ENCODE measurements around the gene CCDC82. TPM values are rescaled to one million over a fixed set of nuclear protein-coding genes. Genes with fewer than 3 reads are reported as not detected.

Gene CCDC82
- total and polyA plus RNA-seq, 5 donors from 2014 or later = 22.2 to 37.3 (median 26.2) TPM

DNA sequence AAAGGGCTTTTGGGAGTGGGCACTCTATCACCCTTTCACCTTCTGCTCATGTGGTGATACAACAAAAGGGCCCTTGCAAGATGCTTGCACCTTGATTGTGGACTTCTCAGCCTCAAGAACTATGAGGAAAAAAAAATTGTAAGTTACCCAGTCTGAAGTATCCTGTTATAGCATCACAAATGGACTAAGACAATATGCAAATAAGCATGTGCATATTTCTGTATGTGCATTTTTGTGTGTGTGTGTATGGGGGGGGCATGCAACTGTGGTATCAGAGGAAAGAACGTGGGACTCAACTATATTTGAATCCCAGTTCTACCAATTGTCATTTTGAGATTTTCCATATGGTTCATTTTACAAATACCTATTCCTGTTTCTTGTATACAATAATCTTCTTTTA lies 11.0 kb upstream of the CCDC82 start:
- Histone ChIP-seq H3K4me1 (ENCODE audit: control insufficient read depth, insufficient read depth, low read length, poor library complexity, severe bottlenecking) (no peaks in the 10 kb centered on the region), H3K4me3 (ENCODE audit: low read depth, low read length) (no peak overlapping the region), H3K36me3 (ENCODE audit: control insufficient read depth, insufficient read depth, low read length) (no peaks in the 10 kb centered on the region), H3K9me3 (ENCODE audit: control insufficient read depth in 2 of 2, low read length in 2 of 2) (no peaks in the 10 kb centered on the region), H3K27me3 (ENCODE audit: control insufficient read depth, insufficient read depth, low read length) (peaks cover 11% of the 10 kb centered on the region), H3K27ac (ENCODE audit: insufficient read depth, low read length, poor library complexity, severe bottlenecking) (no peak overlapping the region)
- peaks cover 0 to 8% (median 0%) of the 10 kb centered on the region in 7 donors for H3K9me3 Mint-ChIP-seq
- DNase-seq (no peak), ATAC-seq (ENCODE audit: low read depth in 2 of 2) (no peak)
- peaks cover 12% of the 10 kb centered on the region for H3K27me3 Mint-ChIP-seq
- no peak overlapping the region for H3K27ac Mint-ChIP-seq
- no peak overlapping the region for H3K4me3 Mint-ChIP-seq
- no peaks in the 10 kb centered on the region for H3K36me3 Mint-ChIP-seq
- peaks cover 0 to 5% (median 0%) of the 10 kb centered on the region in 4 donors for H3K4me1 Mint-ChIP-seq

DNA sequence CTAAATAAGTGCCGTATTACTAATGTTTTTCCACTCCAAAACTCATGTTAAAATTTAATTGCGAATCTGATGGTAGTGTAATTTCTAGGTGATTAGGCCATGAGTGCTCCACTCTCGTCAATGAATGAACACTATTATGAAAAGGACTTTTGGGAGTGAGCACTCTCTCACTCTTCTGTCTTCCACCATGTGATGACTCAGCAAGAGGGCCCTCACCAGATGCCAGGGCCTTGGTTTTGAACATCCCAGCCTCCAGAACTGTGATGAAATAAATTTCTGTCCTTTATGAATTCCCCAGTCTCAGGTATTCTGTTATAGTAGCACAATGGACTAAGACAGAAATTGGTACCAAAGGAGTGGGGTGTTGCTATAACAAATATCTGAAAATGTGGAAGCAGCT lies 8.2 kb upstream of the CCDC82 start:
- H3K4me1 Mint-ChIP-seq = peaks cover 0 to 10% (median 0%) of the 10 kb centered on the region in 4 donors
- no peak for DNase-seq
- no peak overlapping the region for H3K27ac Mint-ChIP-seq
- H3K27ac ChIP-seq (ENCODE audit: insufficient read depth, low read length, poor library complexity, severe bottlenecking) = no peak overlapping the region
- no peaks in the 10 kb centered on the region for H3K4me1 ChIP-seq (ENCODE audit: control insufficient read depth, insufficient read depth, low read length, poor library complexity, severe bottlenecking)
- no peaks in the 10 kb centered on the region for H3K9me3 ChIP-seq (ENCODE audit: control insufficient read depth in 2 of 2, low read length in 2 of 2)
- H3K4me3 ChIP-seq (ENCODE audit: low read depth, low read length) = no peak overlapping the region
- H3K27me3 Mint-ChIP-seq = peaks cover 12% of the 10 kb centered on the region
- no peaks in the 10 kb centered on the region for H3K36me3 Mint-ChIP-seq
- H3K27me3 ChIP-seq (ENCODE audit: control insufficient read depth, insufficient read depth, low read length) = peaks cover 3% of the 10 kb centered on the region
- ATAC-seq (ENCODE audit: low read depth in 2 of 2) = no peak
- peak overlapping the region in 1 of 4 donors; percentile 34 for H3K4me3 Mint-ChIP-seq
- no peaks in the 10 kb centered on the region for H3K36me3 ChIP-seq (ENCODE audit: control insufficient read depth, insufficient read depth, low read length)
- H3K9me3 Mint-ChIP-seq = peaks cover 0 to 8% (median 0%) of the 10 kb centered on the region in 7 donors

DNA sequence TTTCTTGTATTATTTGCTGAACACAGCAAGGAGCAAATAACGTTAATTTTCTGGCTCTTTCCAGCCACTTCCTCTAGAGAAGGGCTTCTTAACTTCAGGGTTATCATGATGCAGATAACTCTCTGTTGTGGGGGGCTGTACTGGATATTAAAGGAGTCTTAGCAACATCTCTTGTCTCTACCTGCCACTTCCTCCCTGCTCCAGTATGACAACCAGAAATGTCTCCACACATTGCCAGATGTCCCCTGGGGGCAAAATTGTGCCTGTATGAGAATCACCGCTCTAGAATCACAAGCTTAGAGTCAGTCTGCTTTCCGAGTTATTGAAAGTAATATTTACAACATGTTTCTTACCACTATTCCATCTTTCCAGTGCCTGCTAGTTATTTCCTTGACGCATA lies 6.9 kb upstream of the CCDC82 start:
- Mint-ChIP-seq H3K27ac (no peak overlapping the region), H3K4me3 (no peak overlapping the region), H3K36me3 (no peaks in the 10 kb centered on the region), H3K27me3 (peaks cover 5% of the 10 kb centered on the region), H3K4me1 (peaks cover 0 to 10% (median 3%) of the 10 kb centered on the region in 4 donors), H3K9me3 (peaks cover 0 to under 1% (median 0%) of the 10 kb centered on the region in 7 donors)
- H3K9me3 ChIP-seq (ENCODE audit: control insufficient read depth in 2 of 2, low read length in 2 of 2) = no peaks in the 10 kb centered on the region
- H3K36me3 ChIP-seq (ENCODE audit: control insufficient read depth, insufficient read depth, low read length) = no peaks in the 10 kb centered on the region
- no peak for DNase-seq
- no peaks in the 10 kb centered on the region for H3K4me1 ChIP-seq (ENCODE audit: control insufficient read depth, insufficient read depth, low read length, poor library complexity, severe bottlenecking)
- H3K27ac ChIP-seq (ENCODE audit: insufficient read depth, low read length, poor library complexity, severe bottlenecking) = no peak overlapping the region
- no peak overlapping the region for H3K4me3 ChIP-seq (ENCODE audit: low read depth, low read length)
- ATAC-seq (ENCODE audit: low read depth in 2 of 2) = no peak
- peaks cover under 1% of the 10 kb centered on the region for H3K27me3 ChIP-seq (ENCODE audit: control insufficient read depth, insufficient read depth, low read length)

DNA sequence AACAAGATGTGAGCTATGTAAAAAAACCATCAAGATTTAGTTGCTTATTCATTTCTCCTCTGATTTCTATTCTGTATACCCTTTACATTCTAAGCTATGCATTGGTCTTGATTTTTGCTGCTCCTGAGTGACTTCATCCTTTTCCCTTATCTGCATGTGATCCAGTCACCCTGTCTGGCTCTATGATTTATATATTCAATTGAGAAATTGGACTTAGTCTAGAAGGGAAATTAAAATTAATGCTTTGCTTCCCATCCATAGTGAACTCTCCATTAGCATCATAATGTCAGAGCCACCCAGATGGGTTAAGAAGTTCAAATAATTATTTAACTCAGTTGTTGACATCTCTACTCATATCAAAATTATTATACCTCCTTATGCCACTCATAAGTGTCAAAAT lies 5.1 kb upstream of the CCDC82 start:
- no peaks in the 10 kb centered on the region for H3K27me3 ChIP-seq (ENCODE audit: control insufficient read depth, insufficient read depth, low read length)
- peaks cover 7% of the 10 kb centered on the region for H3K36me3 Mint-ChIP-seq
- H3K9me3 Mint-ChIP-seq = no peaks in the 10 kb centered on the region
- H3K4me3 Mint-ChIP-seq = peak overlapping the region in 1 of 4 donors; percentile 60
- peaks cover 8% of the 10 kb centered on the region for H3K4me1 ChIP-seq (ENCODE audit: control insufficient read depth, insufficient read depth, low read length, poor library complexity, severe bottlenecking)
- H3K27me3 Mint-ChIP-seq = no peaks in the 10 kb centered on the region
- ATAC-seq (ENCODE audit: low read depth in 2 of 2) = no peak
- H3K9me3 ChIP-seq (ENCODE audit: control insufficient read depth in 2 of 2, low read length in 2 of 2) = no peaks in the 10 kb centered on the region
- H3K36me3 ChIP-seq (ENCODE audit: control insufficient read depth, insufficient read depth, low read length) = no peaks in the 10 kb centered on the region
- H3K4me1 Mint-ChIP-seq = peaks cover 14 to 22% (median 20%) of the 10 kb centered on the region in 4 donors
- H3K27ac ChIP-seq (ENCODE audit: insufficient read depth, low read length, poor library complexity, severe bottlenecking) = no peak overlapping the region
- no peak overlapping the region for H3K4me3 ChIP-seq (ENCODE audit: low read depth, low read length)
- no peak for DNase-seq
- no peak overlapping the region for H3K27ac Mint-ChIP-seq

DNA sequence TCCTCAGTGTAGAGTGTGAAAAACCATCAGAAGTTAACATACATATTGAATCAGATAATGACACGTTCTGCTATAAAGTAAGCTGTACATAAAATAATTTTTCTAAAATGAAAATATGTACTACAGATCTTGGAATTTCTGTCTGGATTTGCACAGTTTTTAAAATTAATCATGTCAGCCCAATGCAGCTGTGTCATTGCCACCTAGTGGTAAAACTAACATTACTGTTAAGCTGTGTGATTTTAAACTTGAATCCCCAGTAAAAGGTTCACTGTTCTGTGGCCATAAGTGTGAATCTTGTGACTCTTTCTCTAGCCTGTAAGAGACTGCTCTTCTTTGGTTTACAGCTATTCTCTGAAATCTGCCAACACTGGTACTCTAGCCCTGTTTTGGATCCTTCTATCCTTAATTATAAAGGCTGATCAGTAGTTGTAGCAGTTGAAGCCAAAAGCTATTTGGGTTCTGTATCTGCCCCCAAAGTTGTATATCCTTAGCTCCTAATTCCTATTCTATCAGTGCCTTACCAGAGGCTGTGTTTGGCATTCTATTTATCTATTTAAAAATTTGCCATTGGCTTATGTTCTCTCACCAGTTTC lies 4.1 kb upstream of the CCDC82 start:
- no peaks in the 10 kb centered on the region for H3K27me3 ChIP-seq (ENCODE audit: control insufficient read depth, insufficient read depth, low read length)
- H3K36me3 ChIP-seq (ENCODE audit: control insufficient read depth, insufficient read depth, low read length) = no peaks in the 10 kb centered on the region
- DNase-seq (peak in 2 of 3 donors; percentile 45 to 49), ATAC-seq (ENCODE audit: low read depth in 2 of 2) (no peak)
- no peak overlapping the region for H3K27ac ChIP-seq (ENCODE audit: insufficient read depth, low read length, poor library complexity, severe bottlenecking)
- Mint-ChIP-seq H3K27ac (no peak overlapping the region), H3K36me3 (peaks cover 7% of the 10 kb centered on the region), H3K9me3 (no peaks in the 10 kb centered on the region), H3K4me1 (peaks cover 15 to 25% (median 21%) of the 10 kb centered on the region in 4 donors), H3K27me3 (no peaks in the 10 kb centered on the region), H3K4me3 (peak overlapping the region in 1 of 4 donors; percentile 65)
- no peaks in the 10 kb centered on the region for H3K9me3 ChIP-seq (ENCODE audit: control insufficient read depth in 2 of 2, low read length in 2 of 2)
- peaks cover 16% of the 10 kb centered on the region for H3K4me1 ChIP-seq (ENCODE audit: control insufficient read depth, insufficient read depth, low read length, poor library complexity, severe bottlenecking)
- H3K4me3 ChIP-seq (ENCODE audit: low read depth, low read length) = no peak overlapping the region

DNA sequence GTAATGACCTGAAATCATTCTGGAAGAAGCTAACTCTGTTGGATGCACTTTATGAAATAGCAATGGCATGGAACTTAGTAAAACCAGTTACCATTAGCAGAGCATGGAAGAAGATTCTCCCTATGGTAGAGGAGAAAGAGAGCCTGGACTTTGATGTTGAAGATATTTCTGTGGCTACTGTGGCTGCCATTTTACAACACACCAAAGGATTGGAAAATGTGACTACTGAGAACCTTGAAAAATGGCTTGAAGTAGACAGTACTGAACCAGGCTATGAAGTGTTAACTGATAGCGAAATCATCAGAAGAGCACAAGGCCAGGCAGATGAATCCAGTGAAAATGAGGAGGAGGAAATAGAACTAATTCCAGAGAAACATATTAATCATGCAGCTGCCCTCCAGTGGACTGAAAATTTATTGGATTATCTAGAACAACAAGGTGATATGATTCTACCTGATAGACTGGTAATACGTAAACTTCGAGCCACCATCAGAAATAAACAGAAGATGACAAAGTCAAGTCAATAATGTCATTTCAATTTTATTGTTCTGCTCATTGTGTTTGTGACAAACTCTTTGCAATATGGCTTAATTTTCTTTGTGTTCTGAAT lies 2.1 kb upstream of the CCDC82 start:
- H3K4me1 Mint-ChIP-seq = peaks cover 31 to 44% (median 41%) of the 10 kb centered on the region in 4 donors
- ATAC-seq (ENCODE audit: low read depth in 2 of 2) = no peak

DNA sequence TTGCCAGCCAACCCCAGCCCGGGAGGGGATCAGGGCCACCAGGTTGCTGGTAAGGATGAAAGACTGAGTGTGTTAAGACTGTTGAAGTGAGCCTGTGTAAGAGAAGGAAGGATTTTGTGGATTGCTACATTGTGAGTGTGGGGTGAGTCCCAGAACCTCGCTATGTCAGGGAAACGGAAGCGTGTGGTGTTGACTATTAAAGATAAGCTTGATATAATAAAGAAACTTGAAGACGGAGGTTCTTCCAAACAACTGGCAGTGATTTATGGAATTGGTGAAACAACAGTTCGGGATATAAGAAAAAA lies 728 bp upstream of the CCDC82 start:
- Mint-ChIP-seq H3K4me1 (peaks cover 34 to 52% (median 42%) of the 10 kb centered on the region in 4 donors), H3K36me3 (peaks cover 7% of the 10 kb centered on the region)
- ATAC-seq (ENCODE audit: low read depth in 2 of 2) = no peak

More for the DNA sequence above, 2.1 kb upstream of the CCDC82 start:
- Mint-ChIP-seq H3K9me3 (no peaks in the 10 kb centered on the region), H3K27ac (peak overlapping the region in 1 of 3 donors; percentile 38), H3K27me3 (no peaks in the 10 kb centered on the region), H3K36me3 (peaks cover 7% of the 10 kb centered on the region), H3K4me3 (peak overlapping the region in 3 of 4 donors; percentile 4 to 93 (median 60))
- no peak for DNase-seq
- Histone ChIP-seq H3K4me3 (ENCODE audit: low read depth, low read length) (no peak overlapping the region), H3K9me3 (ENCODE audit: control insufficient read depth in 2 of 2, low read length in 2 of 2) (no peaks in the 10 kb centered on the region), H3K27me3 (ENCODE audit: control insufficient read depth, insufficient read depth, low read length) (no peaks in the 10 kb centered on the region), H3K27ac (ENCODE audit: insufficient read depth, low read length, poor library complexity, severe bottlenecking) (no peak overlapping the region), H3K4me1 (ENCODE audit: control insufficient read depth, insufficient read depth, low read length, poor library complexity, severe bottlenecking) (peaks cover 30% of the 10 kb centered on the region), H3K36me3 (ENCODE audit: control insufficient read depth, insufficient read depth, low read length) (no peaks in the 10 kb centered on the region)

More for the DNA sequence above, 728 bp upstream of the CCDC82 start:
- H3K9me3 Mint-ChIP-seq = no peaks in the 10 kb centered on the region
- Histone ChIP-seq H3K9me3 (ENCODE audit: control insufficient read depth in 2 of 2, low read length in 2 of 2) (no peaks in the 10 kb centered on the region), H3K4me3 (ENCODE audit: low read depth, low read length) (peak overlapping the region; percentile 86), H3K27me3 (ENCODE audit: control insufficient read depth, insufficient read depth, low read length) (no peaks in the 10 kb centered on the region), H3K36me3 (ENCODE audit: control insufficient read depth, insufficient read depth, low read length) (no peaks in the 10 kb centered on the region), H3K4me1 (ENCODE audit: control insufficient read depth, insufficient read depth, low read length, poor library complexity, severe bottlenecking) (peaks cover 30% of the 10 kb centered on the region), H3K27ac (ENCODE audit: insufficient read depth, low read length, poor library complexity, severe bottlenecking) (peak overlapping the region; percentile 84)
- DNase-seq = no peak
- H3K27me3 Mint-ChIP-seq = no peaks in the 10 kb centered on the region
- peak overlapping the region; percentile 87 to 97 (median 95) for H3K27ac Mint-ChIP-seq
- peak overlapping the region; percentile 93 to 98 (median 96) for H3K4me3 Mint-ChIP-seq

All from CD4-positive, CD25-positive, alpha-beta regulatory T cell (primary cell).